A673 (cell line): ENCODE data around the gene PNPLA1. TPM values are rescaled to one million over a fixed set of nuclear protein-coding genes. Genes with fewer than 3 reads are reported as not detected.

Experiments
- BruUV-seq: library from RNA; stranded (reverse); fragments of 400-500 nt; replicated peaks from 2 replicates; lab custom pipeline; 2021; lab: Mats Ljungman, UMichigan
- CTCF ChIA-PET: fragments of 300-600 bp; sonication (Branson Sonifier 250); formaldehyde crosslinking; loops from one replicate; lab custom pipeline; 2022; ENCODE audit warnings: antibody characterized with exemption; lab: Charles Lee
- POLR2A ChIA-PET: fragments of 300-600 bp; sonication (Branson Sonifier 250); formaldehyde crosslinking; loops from one replicate; lab custom pipeline; 2022; ENCODE audit warnings: antibody characterized with exemption; ENCODE audit not compliant: low non-redundant PET; lab: Charles Lee
- DNase-seq: peaks from one replicate; pipeline ENCODE4 v3.0.0-alpha.2; 2015; ENCODE audit warnings: low spot score
- H3K27ac ChIP-seq: fragments of 200-600 bp; sonication (generic); 2 replicates; pipeline ENCODE4 v1.5.1; 2016; ENCODE audit warnings: mixed run types, low read depth, mild to moderate bottlenecking, mixed read lengths, antibody characterized with exemption, low read length; ENCODE audit not compliant: poor library complexity, severe bottlenecking
- H3K27me3 ChIP-seq: fragments of 200-600 bp; sonication (generic); replicated peaks from 2 replicates; pipeline ENCODE4 v1.6.1; 2017; ENCODE audit warnings: mixed run types, low read depth, mild to moderate bottlenecking, mixed read lengths, antibody characterized with exemption, low read length; ENCODE audit not compliant: insufficient read depth, poor library complexity
- H3K36me3 ChIP-seq: fragments of 200-600 bp; sonication (generic); 2 replicates; pipeline ENCODE4 v1.6.1; 2016; ENCODE audit warnings: mixed run types, mild to moderate bottlenecking, mixed read lengths, antibody characterized with exemption, low read length; ENCODE audit not compliant: insufficient read depth, poor library complexity, severe bottlenecking
- H3K4me1 ChIP-seq: fragments of 200-600 bp; sonication (generic); 2 replicates; pipeline ENCODE4 v1.6.1; 2017; ENCODE audit warnings: mixed run types, mild to moderate bottlenecking, mixed read lengths, antibody characterized with exemption, low read length; ENCODE audit not compliant: insufficient read depth, poor library complexity, severe bottlenecking
- H3K4me3 ChIP-seq: fragments of 200-600 bp; sonication (generic); 2 replicates; pipeline ENCODE4 v1.5.1; 2016; ENCODE audit warnings: low read depth, mixed run types, mild to moderate bottlenecking, mixed read lengths, low read length; ENCODE audit not compliant: poor library complexity, severe bottlenecking
- H3K9me3 ChIP-seq: fragments of 200-600 bp; sonication (generic); 2 replicates; pipeline ENCODE4 v1.6.1; 2016; ENCODE audit warnings: mixed run types, low read depth, mild to moderate bottlenecking, mixed read lengths, antibody characterized with exemption, low read length; ENCODE audit not compliant: poor library complexity, severe bottlenecking
- CTCF ChIP-seq: fragments of 300-800, 200-600 bp; sonication (generic); conservative IDR thresholded peaks from 2 replicates; pipeline ENCODE4 v1.5.1; 2017; ENCODE audit warnings: low read depth, mild to moderate bottlenecking, antibody characterized with exemption, low read length, moderate library complexity, mixed read lengths
- EZH2 ChIP-seq: fragments of 200-600 bp; sonication (generic); IDR thresholded peaks from 2 replicates; pipeline ENCODE4 v1.6.1; 2017; ENCODE audit warnings: borderline replicate concordance, low read depth, mild to moderate bottlenecking, mixed read lengths, antibody characterized with exemption, low read length; ENCODE audit not compliant: poor library complexity, severe bottlenecking
- intact Hi-C: fragments of 100-400 bp; cut with micrococcal nuclease; formaldehyde crosslinking; loops from one replicate; pipeline ENCODE4 v1.10.0; 2022; ENCODE audit not compliant: unreplicated experiment
- total RNA-seq: library from RNA; stranded (reverse); gene quantifications from 2 replicates; pipeline ENCODE4 v1.2.3, GENCODE V29; 2021

Gene PNPLA1
- total RNA-seq, 1 experiment from 2014 or later: 0.26 TPM

- intact Hi-C loops: no loop called here
- no TSS peak for BruUV-seq
- Histone ChIP-seq H3K27me3 (no peaks in the 10 kb centered on the region), H3K36me3 (no peaks in the 10 kb centered on the region), H3K4me3 (no peak overlapping the region), H3K27ac (no peak overlapping the region), H3K4me1 (no peaks in the 10 kb centered on the region), H3K9me3 (no peaks in the 10 kb centered on the region)
- no peak for DNase-seq
- no peak for TF ChIP-seq CTCF
- TF ChIP-seq EZH2: no peak
- ChIA-PET POLR2A (no interaction called here), CTCF (interaction anchor here (1.5 kb wide), 1 partner anchor 23 kb away, joined by 3 read pairs; no protein-coding TSS in a partner anchor)
Measured at GRCh38 chr6:36319436-36319762, 49.5 kb downstream of the PNPLA1 start.

- Histone ChIP-seq H3K27me3 (no peaks in the 10 kb centered on the region), H3K36me3 (no peaks in the 10 kb centered on the region), H3K9me3 (no peaks in the 10 kb centered on the region), H3K4me1 (no peaks in the 10 kb centered on the region), H3K27ac (no peak overlapping the region), H3K4me3 (no peak overlapping the region)
- TF ChIP-seq EZH2 (no peak), CTCF (no peak)
- ChIA-PET POLR2A (no interaction called here), CTCF (interaction anchor here (1.5 kb wide), 1 partner anchor 23 kb away, joined by 3 read pairs; no protein-coding TSS in a partner anchor)
- intact Hi-C loops: no loop called here
- no peak for DNase-seq
- BruUV-seq: no TSS peak
Measured at GRCh38 chr6:36319821-36320220, 50.0 kb downstream of the PNPLA1 start.

GRCh38 chr6:36320475-36320874 lies 50.6 kb downstream of the PNPLA1 start:
- CTCF ChIA-PET: interaction anchor here (1.5 kb wide), 1 partner anchor 24 kb away, joined by 3 read pairs; no protein-coding TSS in a partner anchor
- Histone ChIP-seq H3K4me3 (no peak overlapping the region), H3K9me3 (no peaks in the 10 kb centered on the region), H3K4me1 (no peaks in the 10 kb centered on the region), H3K36me3 (no peaks in the 10 kb centered on the region), H3K27me3 (no peaks in the 10 kb centered on the region), H3K27ac (no peak overlapping the region)
- POLR2A ChIA-PET: no interaction called here
- intact Hi-C loops: no loop called here
- no peak for DNase-seq
- TF ChIP-seq EZH2 (no peak), CTCF (no peak)
- BruUV-seq: no TSS peak
